Measurements from ENCODE around the gene CCDC74A.

CCDC74A gene

GRCh38 chr2:131566371-131566770, 38.7 kb downstream of the CCDC74A start:
- TF ChIP-seq TAF1 (IDR thresholded peaks at IDR 0.05; ENCODE audit: borderline replicate concordance, insufficient read depth, low read length) (no peak), POLR2AphosphoS5 (IDR thresholded peaks at IDR 0.05; ENCODE audit: low read depth, low read length) (no peak), FOXP2 (optimal IDR thresholded peaks at IDR 0.05; ENCODE audit: borderline replicate concordance, extremely low read depth, extremely low read length, insufficient read depth) (no peak), SIN3A (IDR thresholded peaks at IDR 0.05; ENCODE audit: borderline replicate concordance, insufficient read depth, low read length) (no peak), REST (IDR thresholded peaks at IDR 0.05; ENCODE audit: insufficient read depth in 1 of 2, low read depth in 2 of 2, low read length in 2 of 2) (no peak)

- TF ChIP-seq POLR2AphosphoS5 (IDR thresholded peaks at IDR 0.05; ENCODE audit: low read depth, low read length) (no peak), FOXP2 (optimal IDR thresholded peaks at IDR 0.05; ENCODE audit: borderline replicate concordance, extremely low read depth, extremely low read length, insufficient read depth) (no peak), SIN3A (IDR thresholded peaks at IDR 0.05; ENCODE audit: borderline replicate concordance, insufficient read depth, low read length) (no peak), TAF1 (IDR thresholded peaks at IDR 0.05; ENCODE audit: borderline replicate concordance, insufficient read depth, low read length) (no peak), REST (IDR thresholded peaks at IDR 0.05; ENCODE audit: insufficient read depth in 1 of 2, low read depth in 2 of 2, low read length in 2 of 2) (no peak)
Measured at GRCh38 chr2:131567891-131568290, 40.2 kb downstream of the CCDC74A start.

GRCh38 chr2:131572175-131572574, 44.5 kb downstream of the CCDC74A start:
- TF ChIP-seq SIN3A (IDR thresholded peaks at IDR 0.05; ENCODE audit: borderline replicate concordance, insufficient read depth, low read length) (no peak), FOXP2 (optimal IDR thresholded peaks at IDR 0.05; ENCODE audit: borderline replicate concordance, extremely low read depth, extremely low read length, insufficient read depth) (no peak), REST (IDR thresholded peaks at IDR 0.05; ENCODE audit: insufficient read depth in 1 of 2, low read depth in 2 of 2, low read length in 2 of 2) (no peak), TAF1 (IDR thresholded peaks at IDR 0.05; ENCODE audit: borderline replicate concordance, insufficient read depth, low read length) (no peak), POLR2AphosphoS5 (IDR thresholded peaks at IDR 0.05; ENCODE audit: low read depth, low read length) (no peak)

GRCh38 chr2:131577812-131578211, 50.1 kb downstream of the CCDC74A start:
- TF ChIP-seq REST (IDR thresholded peaks at IDR 0.05; ENCODE audit: insufficient read depth in 1 of 2, low read depth in 2 of 2, low read length in 2 of 2) (no peak), SIN3A (IDR thresholded peaks at IDR 0.05; ENCODE audit: borderline replicate concordance, insufficient read depth, low read length) (no peak), TAF1 (IDR thresholded peaks at IDR 0.05; ENCODE audit: borderline replicate concordance, insufficient read depth, low read length) (no peak), FOXP2 (optimal IDR thresholded peaks at IDR 0.05; ENCODE audit: borderline replicate concordance, extremely low read depth, extremely low read length, insufficient read depth) (no peak), POLR2AphosphoS5 (IDR thresholded peaks at IDR 0.05; ENCODE audit: low read depth, low read length) (no peak)

DNA sequence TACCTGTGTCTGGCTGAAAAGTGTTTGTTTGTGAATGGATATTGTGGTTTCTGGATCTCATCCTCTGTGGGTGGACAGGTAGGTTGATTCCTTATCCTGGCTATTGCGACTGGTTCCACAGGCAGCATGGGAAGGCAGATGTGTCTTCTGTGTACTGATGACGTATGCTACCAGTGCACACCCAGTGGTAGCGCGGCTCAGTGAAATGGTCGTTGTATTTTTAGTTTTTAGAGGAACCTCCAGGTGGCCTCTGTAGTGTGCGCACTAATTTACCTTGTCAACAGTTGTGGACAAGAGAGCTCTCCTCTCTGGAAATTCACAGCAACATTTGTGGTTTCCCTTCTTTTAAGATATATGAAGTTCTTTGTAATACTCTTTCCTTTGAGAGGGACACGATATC, 52.5 kb downstream of the CCDC74A start:
- no peak for TF ChIP-seq REST (IDR thresholded peaks at IDR 0.05; ENCODE audit: insufficient read depth in 1 of 2, low read depth in 2 of 2, low read length in 2 of 2)
- no peak for TF ChIP-seq SIN3A (IDR thresholded peaks at IDR 0.05; ENCODE audit: borderline replicate concordance, insufficient read depth, low read length)
- TF ChIP-seq FOXP2 (optimal IDR thresholded peaks at IDR 0.05; ENCODE audit: borderline replicate concordance, extremely low read depth, extremely low read length, insufficient read depth) = no peak
- no peak for TF ChIP-seq TAF1 (IDR thresholded peaks at IDR 0.05; ENCODE audit: borderline replicate concordance, insufficient read depth, low read length)
- TF ChIP-seq POLR2AphosphoS5 (IDR thresholded peaks at IDR 0.05; ENCODE audit: low read depth, low read length) = no peak
